Lower lobe of right lung (tissue), 2 donors: ENCODE measurements around the gene RPN2. TPM values are rescaled to one million over a fixed set of nuclear protein-coding genes. Genes with fewer than 3 reads are reported as not detected.

Source experiments
- ATAC-seq, 2 donors: fragments of 200-7000 bp; cut with Tn5 transposase; one replicate each; pipeline ENCODE4 v1.9.1; 2020 to 2022; ENCODE audit warnings: mild to moderate bottlenecking in 2 of 2, moderate library complexity in 2 of 2
- DNase-seq: peaks from one replicate; pipeline ENCODE4 v3.0.0-alpha.2; 2020
- H3K27ac ChIP-seq: fragments of 200-600 bp; one replicate; pipeline ENCODE4 v1.8.0; 2022
- H3K27me3 ChIP-seq: fragments of 200-600 bp; one replicate; pipeline ENCODE4 v1.8.0; 2022; ENCODE audit warnings: low read depth
- H3K36me3 ChIP-seq: fragments of 200-600 bp; one replicate; pipeline ENCODE4 v1.8.0; 2022; ENCODE audit warnings: mild to moderate bottlenecking
- H3K4me1 ChIP-seq: fragments of 200-600 bp; one replicate; pipeline ENCODE4 v1.8.0; 2022
- H3K4me3 ChIP-seq: fragments of 200-600 bp; one replicate; pipeline ENCODE4 v1.8.0; 2022; ENCODE audit warnings: mild to moderate bottlenecking
- H3K9me3 ChIP-seq: fragments of 200-600 bp; one replicate; pipeline ENCODE4 v1.8.0; 2022
- CTCF ChIP-seq: fragments of 200-600 bp; IDR thresholded peaks from one replicate; pipeline ENCODE4 v1.8.0; 2022; ENCODE audit warnings: antibody characterized with exemption, mild to moderate bottlenecking
- intact Hi-C: fragments of 100-400 bp; cut with DNase I; formaldehyde crosslinking; loops from one replicate; pipeline ENCODE4 v1.11.0; 2022
- total RNA-seq: library from RNA; stranded (reverse); fragmentation: NEBNext Ultra II Directional; extraction: Animal tissue kit (Norgen Biotek cat#: 25700); gene quantifications from one replicate; pipeline ENCODE4 v1.2.1, GENCODE V29; 2021
- donor health status: DM: no; HTN: yes; CAD: no; lungs with severe emphysema.

Gene RPN2
- total RNA-seq, 1 donor from 2014 or later: 160 TPM

- DNase-seq: no peak
- Histone ChIP-seq H3K36me3 (peaks cover 75% of the 10 kb centered on the region), H3K4me1 (no peaks in the 10 kb centered on the region), H3K27ac (no peak overlapping the region), H3K9me3 (no peaks in the 10 kb centered on the region), H3K27me3 (no peaks in the 10 kb centered on the region), H3K4me3 (no peak overlapping the region)
- TF ChIP-seq CTCF: no peak
- intact Hi-C loops: no loop called here
- no peak for ATAC-seq
Measured at GRCh38 chr20:37242503-37242902, 63.4 kb downstream of the RPN2 start.

GRCh38 chr20:37243076-37243936, 64.2 kb downstream of the RPN2 start:
- H3K4me1 ChIP-seq: no peaks in the 10 kb centered on the region
- H3K36me3 ChIP-seq: peaks cover 67% of the 10 kb centered on the region
- no peak overlapping the region for H3K27ac ChIP-seq
- no peak overlapping the region for H3K4me3 ChIP-seq
- intact Hi-C loops: no loop called here
- no peaks in the 10 kb centered on the region for H3K9me3 ChIP-seq
- no peaks in the 10 kb centered on the region for H3K27me3 ChIP-seq
- TF ChIP-seq CTCF: no peak
- ATAC-seq: peak; percentile 12 to 33
- DNase-seq: no peak

- DNase-seq: no peak
- Histone ChIP-seq H3K36me3 (peaks cover 59% of the 10 kb centered on the region), H3K4me1 (no peaks in the 10 kb centered on the region), H3K27ac (no peak overlapping the region), H3K4me3 (no peak overlapping the region), H3K9me3 (no peaks in the 10 kb centered on the region), H3K27me3 (no peaks in the 10 kb centered on the region)
- no peak for ATAC-seq
- intact Hi-C loops: no loop called here
- no peak for TF ChIP-seq CTCF
Measured at GRCh38 chr20:37243937-37244571, 64.9 kb downstream of the RPN2 start.

GRCh38 chr20:37244572-37244957, 65.4 kb downstream of the RPN2 start:
- no peak for TF ChIP-seq CTCF
- DNase-seq (no peak), ATAC-seq (no peak)
- Histone ChIP-seq H3K27ac (no peak overlapping the region), H3K9me3 (no peaks in the 10 kb centered on the region), H3K27me3 (no peaks in the 10 kb centered on the region), H3K4me3 (no peak overlapping the region), H3K4me1 (no peaks in the 10 kb centered on the region), H3K36me3 (peaks cover 54% of the 10 kb centered on the region)
- intact Hi-C loops: no loop called here

- Histone ChIP-seq H3K27me3 (no peaks in the 10 kb centered on the region), H3K36me3 (peaks cover 45% of the 10 kb centered on the region), H3K9me3 (no peaks in the 10 kb centered on the region), H3K4me3 (no peak overlapping the region), H3K27ac (no peak overlapping the region), H3K4me1 (no peaks in the 10 kb centered on the region)
- ATAC-seq (no peak), DNase-seq (no peak)
- intact Hi-C loops: no loop called here
- no peak for TF ChIP-seq CTCF
Measured at GRCh38 chr20:37245216-37246150, 66.4 kb downstream of the RPN2 start.
